Breast epithelium (tissue), 3 donors: ENCODE measurements around the gene RNF14.

Experiments used
- CTCF ChIP-seq, 3 donors: fragments of 450-650 bp; IDR thresholded peaks; one replicate each; pipeline ENCODE4 v1.5.1; 2016 to 2017; ENCODE audit warnings: antibody characterized with exemption in 3 of 3, mild to moderate bottlenecking in 3 of 3, moderate library complexity in 3 of 3
- POLR2A ChIP-seq: fragments of 450-650 bp; IDR thresholded peaks from one replicate; pipeline ENCODE4 v1.6.1; 2016; ENCODE audit warnings: antibody characterized with exemption, mild to moderate bottlenecking, moderate library complexity
- POLR2AphosphoS5 ChIP-seq, 3 donors: sonication (generic); formaldehyde crosslinking; IDR thresholded peaks; one replicate each; pipeline ENCODE4 v1.6.1; 2017; ENCODE audit warnings: antibody characterized with exemption in 3 of 3

- TF ChIP-seq CTCF (IDR thresholded peaks at IDR 0.05) (no peak), POLR2A (no peak), POLR2AphosphoS5 (IDR thresholded peaks at IDR 0.05) (no peak)
These were observed 2.5 kb upstream of the RNF14 start for GRCh38 chr5:141966275-141966962.
